ENCODE results near the gene PXK.

GRCh38 chr3:58332575-58333188 is at the start of gene PXK:
- TF ChIP-seq CTCF (conservative IDR thresholded peaks at IDR 0.05 in 1 of 2, IDR thresholded peaks at IDR 0.05 in 1 of 2; ENCODE audit: extremely low read depth in 1 of 2, insufficient read depth in 1 of 2, low read depth in 1 of 2, low read length in 2 of 2) (peak in 1 of 2 donors; percentile 5), EZH2 (IDR thresholded peaks at IDR 0.05; ENCODE audit: borderline replicate concordance, low read length) (no peak)
